Measurements from ENCODE around the gene PFDN6. TPM values are rescaled to one million over a fixed set of nuclear protein-coding genes. Genes with fewer than 3 reads are reported as not detected.

The PFDN6 gene
- total RNA-seq, 2 experiments from 2014 or later, result 118 to 120 TPM

- ChIA-PET CTCF (interaction anchor here (0.6 to 2.0 kb wide), 6 partner anchors 18 to 381 kb away, joined by 3 to 7 read pairs (median 4); partner anchors contain the start of genes HSD17B8 and PFDN6), POLR2A (interaction anchor here (0.5 to 2.6 kb wide), 15 partner anchors 8 to 1074 kb away, joined by 3 to 33 read pairs (median 6); partner anchors contain the start of genes BAK1, PFDN6, RGL2 and RING1)
These were observed 17.7 kb upstream of the PFDN6 start, which contains the start of the genes RPS18 and VPS52 for GRCh38 chr6:33271468-33272274. Gene RPS18, plus strand, starts transcription at chr6:33272075. Its CDS starts 45 bp downstream, at chr6:33272120. Gene VPS52, minus strand, starts transcription at chr6:33271876. Its CDS starts 201 bp downstream, at chr6:33271675.

DNA sequence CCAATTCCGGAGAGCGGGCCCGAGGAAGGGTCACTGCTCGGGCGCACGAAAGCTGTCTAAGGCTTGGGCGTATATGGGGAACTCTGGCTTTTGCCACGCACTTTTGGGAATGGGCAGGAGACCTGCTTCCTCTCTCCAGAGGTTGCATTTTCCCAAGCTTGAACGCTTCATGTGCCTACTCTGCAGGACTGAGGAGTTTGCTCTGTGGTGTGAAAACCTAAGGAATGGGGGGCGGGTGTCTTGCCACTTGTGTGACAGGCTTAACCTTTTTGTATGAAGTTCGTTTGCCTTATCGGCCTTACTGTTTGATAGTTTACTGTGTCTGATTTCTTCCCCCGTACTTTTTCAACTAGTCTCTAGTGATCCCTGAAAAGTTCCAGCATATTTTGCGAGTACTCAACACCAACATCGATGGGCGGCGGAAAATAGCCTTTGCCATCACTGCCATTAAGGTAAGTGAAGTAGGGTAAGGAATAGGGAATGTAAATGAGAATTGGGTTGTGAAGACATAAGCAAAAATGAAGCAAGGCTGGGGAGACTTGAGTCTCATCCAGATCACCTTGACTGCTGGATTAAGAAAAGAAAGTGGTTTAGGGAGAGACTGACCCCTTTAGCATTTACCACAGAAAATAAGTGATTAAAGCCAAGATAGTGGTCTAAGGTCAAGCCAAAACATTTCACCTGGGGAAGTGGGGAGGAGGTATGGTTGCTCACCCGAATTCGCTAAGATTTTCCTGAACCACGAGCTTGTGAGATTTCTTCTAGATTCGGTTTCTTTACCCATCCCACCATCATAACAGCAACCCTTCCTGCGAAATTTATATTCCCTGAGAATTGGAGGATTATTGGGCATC lies 16.9 kb upstream of the PFDN6 start:
- ChIA-PET CTCF (interaction anchor here (0.6 to 2.0 kb wide), 3 partner anchors 17 to 380 kb away, joined by 3 to 7 read pairs (median 4); partner anchors contain the start of gene PFDN6), POLR2A (interaction anchor here (0.6 to 2.6 kb wide), 10 partner anchors 8 to 301 kb away, joined by 3 to 33 read pairs (median 8); partner anchors contain the start of genes PFDN6, RGL2, RING1 and WDR46)

DNA sequence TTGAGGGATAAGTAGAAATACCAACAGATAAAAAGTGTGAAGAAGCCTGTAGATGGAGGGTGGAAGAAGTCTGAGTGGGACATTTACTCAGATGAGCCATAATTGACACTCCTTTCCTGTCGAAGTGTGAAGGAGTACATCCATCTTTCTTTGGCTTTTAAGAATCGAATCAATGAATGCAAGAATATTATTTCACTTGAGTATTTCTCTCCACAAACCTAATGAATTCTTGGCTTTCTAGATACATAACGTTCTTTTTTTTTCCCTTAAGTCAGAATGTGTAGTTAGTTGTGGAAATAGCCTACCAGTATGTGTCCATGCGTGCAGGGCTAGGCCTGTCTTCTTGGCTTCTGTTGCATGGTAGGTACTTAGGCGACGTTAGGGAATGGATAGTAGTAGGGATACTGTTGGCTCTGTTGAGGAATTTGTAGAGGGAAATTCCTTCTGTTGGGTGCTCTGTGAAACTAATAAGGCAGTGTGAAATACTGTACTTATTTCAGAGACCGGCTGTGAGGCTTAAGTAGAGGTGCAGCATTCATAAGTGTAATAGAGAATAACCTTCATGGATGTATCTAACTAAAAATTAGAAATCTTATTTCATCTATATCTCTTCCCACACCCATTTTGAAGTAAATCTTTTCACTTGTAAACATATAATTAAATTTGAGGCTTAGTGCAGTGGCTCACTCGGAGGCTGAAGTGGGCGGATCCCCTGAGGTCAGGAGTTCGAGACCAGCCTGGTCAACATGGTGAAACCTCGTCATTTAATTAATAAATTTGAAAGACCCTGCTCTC lies 16.1 kb upstream of the PFDN6 start:
- POLR2A ChIA-PET, result interaction anchor here (2.0 kb wide), 1 partner anchor 65 kb away, joined by 6 read pairs; the partner anchor contains the start of gene RING1
- CTCF ChIA-PET, result no interaction called here

DNA sequence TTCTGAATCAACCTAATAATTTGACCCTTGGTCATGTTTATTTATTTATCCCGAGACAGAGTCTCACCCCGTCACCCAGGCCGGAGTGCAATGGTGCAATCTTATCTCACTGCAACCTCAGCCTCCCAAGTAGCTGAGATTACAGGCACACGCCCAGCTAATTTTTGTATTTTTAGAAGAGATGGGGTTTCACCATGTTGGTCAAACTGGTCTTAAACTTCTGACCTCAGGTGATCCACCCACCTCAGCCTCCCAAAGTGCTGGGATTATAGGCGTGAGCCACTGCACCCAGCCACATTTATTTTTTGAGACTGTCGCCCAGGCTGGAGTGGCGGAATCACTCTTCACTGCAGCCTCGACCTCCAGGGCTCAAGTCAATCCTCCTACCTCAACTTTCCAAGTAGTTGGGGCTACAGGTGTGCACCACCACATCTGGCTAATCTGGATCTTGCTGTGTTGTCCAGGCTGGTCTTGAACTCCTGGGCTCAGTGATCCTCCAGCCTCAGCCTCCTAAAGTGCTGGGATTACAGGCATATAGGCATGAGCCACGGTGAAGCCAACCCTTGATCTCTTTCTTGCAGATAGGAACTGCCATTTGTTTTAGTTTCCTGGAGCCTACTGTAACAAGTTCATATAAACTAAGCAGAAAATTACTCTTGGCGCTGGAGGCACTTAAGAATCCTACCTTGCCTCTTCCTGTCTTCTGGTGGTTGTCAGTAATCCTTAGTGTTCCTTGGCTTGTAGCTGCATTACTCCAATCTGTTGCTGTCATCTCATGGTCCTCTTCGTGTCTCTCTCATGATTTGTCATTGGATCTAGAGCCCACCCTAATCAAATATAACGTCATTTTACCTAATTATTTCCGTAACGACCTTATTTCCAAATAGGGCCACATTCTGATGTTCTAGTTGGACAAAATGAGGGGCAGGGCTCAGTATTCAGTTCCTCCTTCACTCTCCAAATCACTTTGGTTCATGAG lies 15.2 kb upstream of the PFDN6 start:
- CTCF ChIA-PET, result no interaction called here
- POLR2A ChIA-PET, result no interaction called here

- ChIA-PET POLR2A (interaction anchor here (1.1 to 3.7 kb wide), 2 partner anchors 13 to 28 kb away, joined by 3 to 38 read pairs; partner anchors contain the start of genes PFDN6 and WDR46), CTCF (interaction anchor here (1.2 to 4.1 kb wide), 7 partner anchors 11 to 71 kb away, joined by 4 to 30 read pairs (median 5); partner anchors contain the start of genes HSD17B8, PFDN6, TAPBP and WDR46)
These were observed 13.4 kb upstream of the PFDN6 start for GRCh38 chr6:33275795-33276580.

DNA sequence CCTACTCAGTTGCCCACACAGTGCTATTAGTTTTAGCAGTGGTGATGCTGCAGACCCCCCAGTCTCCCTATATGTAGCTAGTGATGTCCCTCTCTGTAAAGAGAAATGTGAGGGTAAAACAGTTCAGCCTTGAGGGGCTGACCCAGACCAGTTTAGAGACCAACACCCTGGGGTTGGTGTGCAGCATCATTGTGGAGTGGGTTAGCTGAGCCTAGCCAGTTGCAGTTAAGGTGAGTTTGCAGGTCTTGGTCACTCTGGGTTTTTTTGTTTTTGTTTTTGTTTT lies 12.9 kb upstream of the PFDN6 start:
- CTCF ChIA-PET, result interaction anchor here (0.6 to 4.1 kb wide), 11 partner anchors 10 to 1541 kb away, joined by 3 to 30 read pairs (median 5); partner anchors contain the start of genes HSD17B8, PFDN6, TAPBP and WDR46
- POLR2A ChIA-PET, result interaction anchor here (1.0 to 3.7 kb wide), 4 partner anchors 12 to 41 kb away, joined by 3 to 38 read pairs (median 6); partner anchors contain the start of genes PFDN6, WDR46 and ZBTB22

DNA sequence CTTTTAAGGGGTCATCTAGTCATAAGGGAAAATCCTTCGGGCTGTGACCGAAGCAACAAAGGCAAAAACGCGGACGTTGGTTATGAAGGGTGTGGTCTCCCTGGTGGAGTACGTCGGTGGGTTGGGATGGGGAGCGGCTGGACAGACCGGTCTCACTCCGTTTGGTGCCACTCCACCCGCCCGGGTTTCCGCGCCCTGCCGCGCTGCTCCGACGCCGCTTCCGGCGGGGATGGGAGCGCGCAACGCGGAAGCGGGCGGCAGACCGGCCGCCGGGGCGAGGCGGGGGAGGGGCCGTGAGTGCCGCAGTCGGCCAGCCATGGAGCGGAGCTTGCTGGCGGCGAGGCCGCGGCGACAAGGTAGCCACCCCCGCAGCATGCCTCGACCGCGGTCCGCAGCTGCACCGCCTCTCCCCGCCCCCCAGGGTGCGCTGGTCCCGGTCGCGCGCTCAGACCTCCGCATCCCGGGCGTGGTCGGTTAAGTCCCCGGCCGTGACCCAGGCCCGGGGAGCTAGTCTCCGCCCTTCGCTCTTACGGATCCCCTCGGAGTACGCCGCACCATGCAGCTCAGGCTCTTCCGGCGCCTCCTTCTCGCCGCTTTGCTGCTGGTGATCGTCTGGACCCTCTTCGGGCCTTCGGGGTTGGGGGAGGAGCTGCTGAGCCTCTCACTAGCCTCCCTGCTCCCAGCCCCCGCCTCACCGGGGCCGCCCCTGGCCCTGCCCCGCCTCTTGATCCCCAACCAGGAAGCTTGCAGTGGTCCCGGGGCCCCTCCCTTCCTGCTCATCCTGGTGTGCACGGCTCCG lies 12.3 kb upstream of the PFDN6 start, which contains the start of gene B3GALT4:
Gene B3GALT4, plus strand, starts transcription at position 260 of the 799 bp plus-strand sequence. Its CDS starts 297 bp downstream, at position 557.
- POLR2A ChIA-PET, result interaction anchor here (0.6 to 3.7 kb wide), 13 partner anchors 12 to 305 kb away, joined by 3 to 38 read pairs (median 5); partner anchors contain the start of genes PFDN6, RGL2, WDR46 and ZBTB22
- CTCF ChIA-PET, result interaction anchor here (0.6 to 4.1 kb wide), 15 partner anchors 10 to 1542 kb away, joined by 3 to 30 read pairs (median 4); partner anchors contain the start of genes HSD17B8, PFDN6, TAPBP and WDR46

DNA sequence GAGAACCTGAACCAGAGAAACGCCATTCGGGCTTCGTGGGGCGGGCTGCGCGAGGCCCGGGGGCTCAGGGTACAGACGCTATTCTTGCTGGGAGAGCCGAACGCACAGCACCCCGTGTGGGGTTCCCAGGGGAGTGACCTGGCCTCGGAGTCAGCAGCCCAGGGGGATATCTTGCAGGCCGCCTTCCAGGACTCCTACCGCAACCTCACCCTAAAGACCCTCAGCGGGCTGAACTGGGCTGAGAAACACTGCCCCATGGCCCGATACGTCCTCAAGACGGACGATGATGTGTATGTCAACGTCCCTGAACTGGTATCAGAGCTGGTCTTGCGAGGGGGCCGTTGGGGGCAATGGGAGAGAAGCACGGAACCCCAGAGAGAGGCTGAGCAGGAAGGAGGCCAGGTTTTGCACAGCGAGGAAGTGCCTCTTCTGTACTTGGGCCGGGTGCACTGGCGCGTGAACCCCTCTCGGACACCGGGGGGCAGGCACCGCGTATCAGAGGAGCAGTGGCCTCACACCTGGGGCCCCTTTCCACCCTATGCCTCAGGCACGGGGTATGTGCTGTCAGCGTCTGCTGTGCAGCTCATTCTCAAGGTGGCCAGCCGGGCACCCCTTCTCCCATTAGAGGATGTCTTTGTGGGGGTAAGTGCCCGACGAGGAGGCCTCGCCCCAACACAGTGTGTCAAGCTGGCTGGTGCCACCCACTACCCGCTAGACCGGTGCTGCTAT lies 11.6 kb upstream of the PFDN6 start:
- ChIA-PET CTCF (interaction anchor here (0.9 to 4.1 kb wide), 15 partner anchors 9 to 188 kb away, joined by 3 to 30 read pairs (median 4); partner anchors contain the start of genes PFDN6, TAPBP and WDR46), POLR2A (interaction anchor here (0.6 to 3.7 kb wide), 15 partner anchors 11 to 306 kb away, joined by 3 to 38 read pairs (median 5); partner anchors contain the start of genes PFDN6, RGL2, WDR46 and ZBTB22)

DNA sequence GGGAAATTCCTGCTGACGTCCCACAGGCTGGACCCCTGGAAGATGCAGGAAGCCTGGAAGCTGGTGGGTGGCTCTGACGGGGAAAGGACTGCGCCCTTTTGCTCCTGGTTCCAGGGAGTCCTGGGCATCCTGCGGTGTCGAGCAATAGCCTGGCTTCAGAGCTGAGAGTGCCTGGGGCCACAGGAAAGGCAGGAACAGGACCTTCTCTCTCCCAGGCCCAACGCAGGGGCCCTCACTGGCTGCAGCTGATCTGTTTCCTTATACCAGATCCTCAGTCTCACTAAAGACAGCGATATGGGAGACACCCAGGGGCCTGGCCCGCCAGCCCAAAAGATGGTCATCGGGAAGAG lies 11.0 kb upstream of the PFDN6 start:
- ChIA-PET CTCF (interaction anchor here (1.1 to 4.1 kb wide), 6 partner anchors 9 to 123 kb away, joined by 3 to 30 read pairs (median 4); partner anchors contain the start of genes PFDN6 and WDR46), POLR2A (interaction anchor here (0.6 to 3.7 kb wide), 4 partner anchors 10 to 30 kb away, joined by 3 to 38 read pairs (median 8); partner anchors contain the start of genes PFDN6 and WDR46)

DNA sequence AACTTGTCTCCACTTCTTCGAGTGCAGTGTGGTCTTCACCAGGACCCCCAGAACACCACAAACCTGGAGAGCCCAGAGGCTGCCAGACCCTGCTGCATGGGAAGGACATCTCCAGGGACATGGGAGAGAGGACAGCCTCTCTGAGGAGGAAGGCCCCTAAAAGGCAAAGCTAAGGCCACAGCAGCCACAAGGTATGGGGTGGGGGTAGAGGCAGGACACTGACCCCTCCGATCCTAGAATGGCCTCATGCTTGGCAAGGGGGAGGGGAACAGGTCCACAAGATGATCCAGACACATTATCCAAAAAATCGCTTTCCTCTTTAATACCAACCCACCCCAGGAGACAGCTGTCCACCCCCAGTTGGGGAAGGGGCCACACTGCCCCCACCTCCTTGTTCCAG lies 10.6 kb upstream of the PFDN6 start:
- POLR2A ChIA-PET, result interaction anchor here (0.6 to 3.7 kb wide), 3 partner anchors 10 to 29 kb away, joined by 3 to 38 read pairs (median 11); partner anchors contain the start of genes PFDN6 and WDR46
- CTCF ChIA-PET, result interaction anchor here (1.1 to 4.1 kb wide), 4 partner anchors 8 to 123 kb away, joined by 3 to 30 read pairs (median 6); partner anchors contain the start of genes PFDN6 and WDR46

DNA sequence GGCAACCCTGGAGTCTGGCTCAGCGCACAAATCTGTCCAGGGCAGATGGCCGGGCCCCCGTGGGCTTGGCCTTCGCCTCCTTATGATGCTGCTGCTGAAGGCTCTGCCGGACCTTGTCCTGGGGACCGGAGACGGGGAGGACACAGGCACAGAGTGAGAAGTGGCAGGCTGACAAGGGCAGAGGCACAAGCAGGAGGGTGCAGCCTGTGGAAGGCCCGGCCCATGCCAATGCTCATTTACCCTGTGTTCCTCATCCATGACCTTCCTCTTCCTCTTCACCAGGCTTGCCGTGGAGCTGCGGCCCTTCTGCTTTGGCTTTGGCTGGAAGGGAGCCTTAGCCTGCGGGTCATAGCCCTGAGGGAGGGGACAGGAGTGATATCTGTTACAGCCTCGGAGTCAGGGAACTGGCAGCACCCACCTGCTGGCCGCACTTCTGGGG lies 10.1 kb upstream of the PFDN6 start:
- ChIA-PET POLR2A (interaction anchor here (1.4 to 3.7 kb wide), 2 partner anchors 9 to 29 kb away, joined by 3 to 38 read pairs; partner anchors contain the start of genes PFDN6 and WDR46), CTCF (interaction anchor here (0.6 to 4.1 kb wide), 3 partner anchors 10 to 20 kb away, joined by 3 to 30 read pairs (median 5); partner anchors contain the start of genes PFDN6 and WDR46)

DNA sequence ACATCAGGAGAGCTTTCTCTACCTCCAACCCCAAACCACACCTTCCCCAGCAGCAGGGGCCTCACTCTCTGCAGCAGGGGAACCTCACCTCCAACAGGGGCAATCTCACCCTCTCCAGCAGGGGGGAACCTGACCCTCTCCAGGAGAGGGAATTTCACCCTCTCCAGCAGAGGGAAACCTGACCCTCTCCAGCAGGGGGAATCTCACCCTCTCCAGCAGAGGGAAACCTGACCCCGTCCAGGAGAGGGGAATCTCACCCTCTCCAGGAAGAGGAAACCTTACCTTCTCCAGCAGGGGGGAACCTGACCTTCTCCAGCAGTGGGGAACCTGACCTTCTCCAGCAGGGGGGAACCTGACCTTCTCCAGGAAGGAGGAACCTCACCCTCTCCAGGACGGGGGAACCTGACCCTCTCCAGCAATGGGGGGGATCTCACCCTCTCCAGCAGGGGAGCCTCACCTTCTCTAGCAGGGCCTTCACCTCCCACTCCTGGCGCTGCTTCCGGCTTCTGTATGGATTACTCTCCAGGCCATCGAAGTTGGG lies 9.4 kb upstream of the PFDN6 start:
- ChIA-PET CTCF (interaction anchor here (0.6 to 1.2 kb wide), 2 partner anchors 14 to 20 kb away, joined by 3 to 5 read pairs; no protein-coding TSS in a partner anchor), POLR2A (interaction anchor here (0.7 to 1.0 kb wide), 2 partner anchors 8 to 111 kb away, joined by 3 read pairs; partner anchors contain the start of genes RPS18 and VPS52)

DNA sequence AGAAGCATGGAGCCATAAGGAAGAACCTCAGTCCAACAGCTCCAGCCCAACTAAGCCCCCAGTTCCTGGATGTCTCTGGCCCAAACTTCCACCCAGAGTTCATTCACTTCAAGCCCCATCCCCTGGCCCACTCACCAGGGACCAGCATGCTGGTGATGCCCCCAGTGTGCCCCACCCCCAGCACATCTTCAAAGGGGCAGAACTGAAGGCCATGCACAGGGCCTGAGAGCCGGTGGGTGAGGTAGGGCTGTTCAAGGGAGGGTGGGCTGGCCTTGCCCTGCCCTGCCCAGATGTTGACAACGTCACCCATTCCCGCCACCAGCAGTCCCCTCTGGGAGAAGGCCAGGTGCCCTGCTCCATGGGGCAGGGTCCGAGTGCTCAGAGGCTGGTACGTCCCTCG lies 8.9 kb upstream of the PFDN6 start:
- ChIA-PET POLR2A (interaction anchor here (0.7 to 1.0 kb wide), 2 partner anchors 9 to 110 kb away, joined by 3 read pairs; partner anchors contain the start of genes RPS18 and VPS52), CTCF (interaction anchor here (1.2 kb wide), 1 partner anchor 19 kb away, joined by 5 read pairs; no protein-coding TSS in a partner anchor)

Data from activated CD8-positive, alpha-beta memory T cell treated with anti-CD3 and anti-CD28 coated beads for 36 hours (primary cell).